SKM-1 treated with dmso at 0.1 percent for 144 hours (cell line): ENCODE results near the gene FOXP1.

ENCODE experiments used
- DNase-seq: peaks from one replicate; lab custom pipeline; 2025; ENCODE audit not compliant: unreplicated experiment; lab: John Stamatoyannopoulos, UW

FOXP1 gene

GRCh38 chr3:71166339-71167240, 416.9 kb downstream of the FOXP1 start:
- no peak for DNase-seq

GRCh38 chr3:71164881-71165280, 418.6 kb downstream of the FOXP1 start:
- DNase-seq: no peak

DNA sequence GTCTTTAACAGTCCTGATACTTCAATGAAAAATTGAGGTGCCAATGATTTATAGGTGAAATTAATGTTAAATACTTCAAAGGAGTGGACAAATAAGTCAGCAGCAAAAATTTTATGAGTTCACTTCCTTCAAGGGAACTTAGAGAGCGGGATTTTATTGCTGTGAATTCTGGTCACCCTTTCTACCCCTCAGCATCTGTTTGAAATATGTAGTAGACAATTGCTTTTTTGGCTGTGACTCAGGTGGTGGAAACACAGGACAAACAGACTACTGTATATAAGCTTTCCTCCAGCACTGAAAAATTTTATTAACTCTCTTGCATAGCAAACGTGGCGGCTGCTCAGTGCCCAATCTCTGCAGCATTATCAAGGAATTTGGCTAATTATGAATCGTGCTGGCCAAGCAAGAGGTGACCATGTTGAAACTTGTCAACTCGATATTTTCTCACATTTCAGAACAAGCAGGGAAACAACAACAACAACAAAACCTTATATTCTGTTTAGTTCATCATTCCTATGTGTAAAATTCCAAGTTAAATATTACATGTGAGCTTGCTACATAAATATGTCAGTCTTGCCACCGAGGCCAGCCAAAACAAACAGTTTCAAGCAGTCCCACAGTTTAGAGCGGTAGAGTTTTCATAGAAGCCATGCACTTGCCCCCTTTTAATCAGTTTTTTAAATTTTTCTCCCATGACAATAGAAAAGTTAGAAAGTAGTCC, 420.2 kb downstream of the FOXP1 start:
- no peak for DNase-seq

DNA sequence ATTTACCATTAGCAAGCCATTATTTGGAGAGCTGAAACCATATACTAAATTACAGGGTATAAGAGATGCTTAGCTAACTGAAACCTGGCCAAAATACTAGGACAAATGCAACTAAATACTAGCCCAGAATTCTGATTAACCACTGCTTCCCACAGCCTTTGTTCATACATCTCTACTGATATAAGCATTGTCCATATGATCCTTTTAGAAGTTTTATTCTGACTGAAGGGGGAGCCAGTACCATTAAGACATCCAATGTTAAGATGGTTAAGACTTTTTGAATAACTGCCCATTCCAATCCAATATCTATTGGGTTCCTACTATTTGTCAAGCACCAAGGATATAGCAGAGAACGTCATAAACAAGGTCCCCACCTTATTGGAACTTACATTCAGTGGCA, 421.3 kb downstream of the FOXP1 start:
- no peak for DNase-seq

DNA sequence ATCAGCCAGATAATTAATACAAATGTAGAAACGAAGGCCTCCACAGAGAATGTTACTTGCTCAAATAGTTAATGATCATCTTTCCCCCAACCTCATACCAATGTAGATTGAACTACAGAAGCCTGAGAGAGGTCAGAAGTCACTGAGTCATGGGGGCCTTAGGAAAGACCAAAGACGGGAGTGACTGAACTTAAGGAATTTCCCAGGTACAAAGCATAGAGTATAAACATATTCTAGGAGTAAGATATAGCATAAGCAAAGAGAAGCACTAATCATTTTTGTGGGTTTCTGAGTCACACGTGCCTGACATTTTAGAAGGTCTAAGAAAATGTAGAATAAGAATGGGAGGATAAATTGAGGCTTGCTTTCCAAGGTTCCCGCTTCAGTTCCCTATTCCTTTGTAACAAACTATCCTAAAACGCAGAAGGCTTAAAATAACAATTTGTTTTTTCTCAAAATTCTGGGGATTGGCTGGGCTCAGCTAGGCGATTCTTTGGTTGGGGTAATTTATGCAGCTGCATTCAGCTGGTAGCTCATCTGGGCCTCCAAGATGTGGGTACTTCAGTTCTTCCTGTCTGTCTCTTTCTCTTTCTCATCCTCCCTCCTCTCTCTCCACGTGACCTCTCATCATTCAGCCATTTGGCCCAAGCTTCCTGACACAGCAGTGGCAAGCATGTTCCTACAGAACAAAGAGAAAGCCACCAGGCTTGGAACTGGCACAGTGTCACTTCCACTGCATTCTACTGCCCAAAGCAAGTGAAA, 422.6 kb downstream of the FOXP1 start:
- DNase-seq: no peak

GRCh38 chr3:71156062-71156665, 427.4 kb downstream of the FOXP1 start:
- no peak for DNase-seq

- DNase-seq: no peak
These were observed 428.7 kb downstream of the FOXP1 start for GRCh38 chr3:71154846-71155245.

DNA sequence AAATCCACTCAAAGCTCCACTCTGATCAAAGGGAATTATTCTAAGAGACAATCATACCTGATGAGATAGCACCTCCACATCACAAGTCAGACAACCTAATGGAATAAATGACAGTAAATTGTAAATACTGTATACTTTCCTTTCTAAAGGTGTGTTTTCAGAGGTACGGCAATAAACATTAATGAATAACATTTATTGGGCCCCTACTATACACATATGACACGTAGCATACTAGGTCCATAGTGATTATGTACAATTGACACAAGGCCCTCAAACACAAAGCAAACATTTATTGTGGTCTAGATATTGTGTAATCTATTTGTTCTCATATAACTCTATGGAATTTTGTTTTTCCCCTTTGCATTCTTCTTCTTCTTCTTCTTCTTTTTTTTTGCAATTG, 429.8 kb downstream of the FOXP1 start:
- no peak for DNase-seq

DNA sequence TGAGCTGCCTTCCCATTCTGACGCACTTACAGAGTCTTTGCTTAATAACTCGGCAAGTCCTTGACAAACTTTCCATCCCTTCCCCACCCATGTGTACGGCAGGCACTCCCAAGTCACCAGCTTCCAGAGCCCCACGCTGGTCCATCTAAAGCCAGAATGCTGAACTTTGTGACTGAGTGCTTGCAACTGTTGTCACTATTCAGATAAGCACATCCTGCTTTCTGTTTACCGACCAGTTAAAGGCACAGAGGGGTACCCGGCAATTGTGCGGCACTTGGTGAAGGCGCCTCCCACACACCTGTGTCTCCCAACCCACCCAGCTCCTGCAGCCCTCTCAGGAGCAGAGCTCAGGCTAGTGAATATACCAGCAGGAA, 430.6 kb downstream of the FOXP1 start:
- DNase-seq: no peak

DNA sequence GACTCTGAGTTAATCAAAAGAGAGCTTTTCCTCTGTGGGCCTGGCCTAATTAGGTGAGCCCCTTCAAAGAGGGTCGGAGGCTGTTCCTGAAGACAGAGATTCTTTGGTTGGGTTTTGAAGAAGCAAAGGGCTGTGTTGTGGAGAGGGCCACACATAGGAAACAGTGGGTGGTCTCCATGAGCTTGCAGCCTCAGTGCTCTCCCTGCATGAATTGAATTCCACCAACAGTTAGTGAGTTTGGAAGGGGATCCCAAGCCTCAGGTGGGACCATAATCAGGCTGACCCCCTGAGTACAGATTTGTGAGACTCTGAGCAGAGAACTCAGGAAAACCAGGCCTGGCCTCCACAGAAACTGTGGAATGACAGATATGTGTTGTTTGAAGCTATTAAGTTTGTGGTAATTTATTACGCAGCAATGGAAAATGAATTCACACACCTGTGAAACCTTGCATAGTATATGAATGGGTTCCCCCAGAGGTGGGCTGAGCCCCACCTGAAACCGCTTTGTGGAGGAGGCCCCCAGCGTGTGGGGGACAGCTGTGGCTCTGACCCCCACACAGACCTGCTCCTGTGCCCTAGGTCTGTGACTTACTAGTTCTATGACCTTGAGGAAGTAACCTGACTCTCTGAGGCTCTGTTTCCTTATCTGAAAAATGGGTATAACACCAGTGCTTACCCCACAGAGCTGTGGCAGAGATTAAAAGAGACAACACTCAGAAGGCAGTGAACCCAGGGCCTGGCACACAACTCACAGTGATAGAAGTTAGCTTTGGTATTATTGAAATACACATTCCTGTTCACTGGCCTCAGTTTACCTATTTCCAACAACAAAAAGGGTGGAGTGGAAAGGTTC, 431.3 kb downstream of the FOXP1 start:
- DNase-seq: no peak

- DNase-seq: no peak
These were observed 433.3 kb downstream of the FOXP1 start for GRCh38 chr3:71149959-71150954.

DNA sequence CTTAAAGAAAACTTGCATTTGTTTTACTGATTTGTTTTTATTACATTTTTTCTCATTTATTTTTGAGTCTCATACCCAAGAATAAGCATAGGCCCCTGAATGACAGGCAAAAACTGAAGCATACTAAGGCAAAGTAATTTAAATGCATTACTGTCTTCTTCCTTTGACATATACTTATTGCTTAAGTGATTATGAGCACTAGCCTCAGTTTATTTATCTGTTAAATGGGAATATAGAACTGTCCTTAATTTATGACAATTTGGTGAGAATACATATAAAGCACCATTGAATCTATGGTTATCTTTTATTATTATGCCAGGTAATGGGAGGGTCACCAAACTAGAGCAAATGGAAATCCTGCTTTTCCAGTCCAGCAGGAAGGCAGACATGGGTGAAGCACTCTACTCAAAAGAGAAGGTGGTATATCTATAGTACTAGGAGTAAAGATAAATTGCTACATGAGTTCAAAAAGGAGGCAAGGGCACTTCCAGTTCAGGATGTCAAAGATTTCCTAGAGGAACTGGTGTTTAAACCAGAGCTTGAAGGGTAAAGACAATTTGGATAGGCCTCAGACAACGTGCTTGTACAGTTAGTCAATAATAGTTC, 435.0 kb downstream of the FOXP1 start:
- DNase-seq: no peak

GRCh38 chr3:71146673-71147072, 436.9 kb downstream of the FOXP1 start:
- no peak for DNase-seq

GRCh38 chr3:71145954-71146353, 437.6 kb downstream of the FOXP1 start:
- DNase-seq: no peak

DNA sequence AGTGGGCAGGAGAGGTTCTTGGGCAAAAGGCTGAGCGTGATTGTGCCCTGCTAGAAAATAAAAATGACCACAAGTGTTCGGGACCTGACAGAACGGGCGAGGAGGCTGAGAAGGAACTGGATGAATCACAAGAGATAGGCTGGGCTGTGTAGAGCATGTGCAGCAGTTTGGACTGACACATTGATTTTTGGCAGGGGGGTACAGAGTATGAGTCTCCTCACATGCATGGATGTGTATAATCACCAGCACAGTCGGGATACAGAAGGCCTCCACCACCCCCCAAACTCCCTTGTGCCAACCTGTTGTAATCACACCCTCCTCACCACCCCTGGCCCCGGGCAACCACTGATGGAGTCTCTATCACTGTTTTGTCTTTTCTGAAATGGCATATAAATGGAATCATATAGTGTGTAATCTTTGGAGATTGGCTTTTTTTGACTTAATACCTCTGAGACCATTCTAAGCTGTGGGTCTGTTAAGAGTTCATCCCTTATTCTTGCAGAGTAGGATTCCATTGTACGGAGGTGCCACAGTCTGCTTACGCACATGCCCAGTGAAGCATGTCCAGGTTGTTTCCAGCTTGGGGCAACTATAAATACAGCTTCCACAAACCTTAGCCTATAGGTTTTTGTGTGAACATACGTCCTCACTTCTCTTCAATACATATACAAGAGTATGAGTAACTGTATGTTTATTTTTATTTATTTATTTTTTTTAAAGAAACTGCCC, 438.8 kb downstream of the FOXP1 start:
- DNase-seq: no peak

- no peak for DNase-seq
These were observed 440.0 kb downstream of the FOXP1 start for GRCh38 chr3:71143493-71143892.

DNA sequence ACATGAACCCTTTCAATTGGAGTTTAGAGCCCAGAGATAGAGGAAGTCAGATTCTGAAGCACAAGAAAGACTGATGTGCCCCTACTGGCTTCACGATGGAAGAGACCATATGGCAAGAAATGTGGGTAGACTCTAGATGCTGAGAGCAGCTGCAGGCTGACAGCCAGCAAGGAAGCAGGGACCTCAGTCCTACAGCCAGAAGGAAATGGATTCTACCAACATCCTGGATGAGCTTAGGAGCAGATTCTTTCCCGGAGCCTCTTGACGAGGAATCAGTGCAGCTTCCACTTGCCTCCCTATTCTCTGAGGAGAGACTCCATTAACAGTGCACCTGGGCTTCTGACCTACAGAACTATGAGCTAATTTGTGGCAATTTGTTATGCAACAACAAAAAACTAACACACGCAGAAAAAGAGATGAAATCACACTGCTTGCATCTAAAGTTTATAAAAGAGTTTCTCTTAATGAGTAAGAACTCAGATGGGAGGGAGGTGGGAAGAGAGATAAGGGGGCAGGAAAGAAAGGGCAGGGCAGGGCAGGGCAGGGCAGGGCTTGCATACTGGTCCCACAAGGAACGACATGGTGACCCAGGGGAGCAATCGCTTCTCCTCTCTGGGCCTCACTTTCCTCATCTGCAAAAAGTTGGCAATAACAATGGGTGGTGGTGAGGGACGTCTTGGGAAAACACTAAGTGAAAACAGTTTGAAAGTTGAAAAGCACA, 440.9 kb downstream of the FOXP1 start:
- no peak for DNase-seq
